ENCODE measurements around the gene SENP2. TPM values are rescaled to one million over a fixed set of nuclear protein-coding genes. Genes with fewer than 3 reads are reported as not detected.

SENP2 gene
- total and polyA plus RNA-seq, 9 of the 15 experiments (the other 6 are each of a cell fraction or from before 2014, with no cell fraction given) = 11.8 to 67.1 (median 41.1) TPM

DNA sequence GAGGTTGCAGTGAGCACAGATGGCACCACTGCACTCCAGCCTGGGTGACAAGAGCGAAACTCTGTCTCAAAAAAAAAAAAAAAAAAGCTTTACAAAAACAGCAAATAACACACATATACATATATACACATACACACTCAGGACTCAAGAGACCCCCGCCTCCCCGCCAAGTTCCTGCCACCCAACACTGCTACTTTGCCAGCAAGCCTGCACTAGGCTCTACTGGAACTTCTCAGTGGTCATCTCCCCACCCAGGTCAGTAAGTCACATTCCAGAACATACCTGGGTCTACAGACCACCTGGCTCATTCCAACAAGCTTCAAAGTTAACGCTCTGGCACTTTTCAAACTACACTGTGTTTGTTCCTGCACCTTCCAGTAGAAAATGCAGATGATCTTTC, 62.3 kb downstream of the SENP2 start:
- H3K9ac ChIP-seq (ENCODE audit: insufficient read depth in 1 of 2, low read depth in 2 of 2, low read length in 2 of 2) = no peak overlapping the region
- intact Hi-C loops (cut with micrococcal nuclease) = no loop called here
- no peaks in the 10 kb centered on the region for H3K9me1 ChIP-seq (ENCODE audit: control insufficient read depth, insufficient read depth, low read length)
- no peak overlapping the region for H2AFZ ChIP-seq (ENCODE audit: low read depth, low read length)
- H3K4me1 ChIP-seq (replicated peaks in 1 of 2; ENCODE audit: control insufficient read depth in 2 of 2, insufficient read depth in 2 of 2, low read length in 2 of 2) = peaks cover 8 to 9% of the 10 kb centered on the region in 2 experiments; a peak in 4 of 5 replicates
- no peak for DNase-seq (ENCODE audit: extremely low read depth in 1 of 4, low spot score in 3 of 4)
- no peak overlapping the region for H3K4me2 ChIP-seq (ENCODE audit: insufficient read depth, low read length)
- 95% methylated on average over 4 of the region's 4 CpGs for WGBS (ENCODE audit: insufficient coverage, low coverage, missing lambda C conversion rate)
- no peaks in the 10 kb centered on the region for H3K79me2 ChIP-seq (ENCODE audit: control insufficient read depth, insufficient read depth, low read length)
- FAIRE-seq = no peak
- H3K27ac ChIP-seq (ENCODE audit: extremely low read depth, low read depth, low read length) = no peak overlapping the region
- H3K9me3 ChIP-seq (replicated peaks; ENCODE audit: control insufficient read depth, insufficient read depth, low read depth, low read length) = no peaks in the 10 kb centered on the region
- POLR2A ChIA-PET = interaction anchor here (0.5 kb wide), 1 partner anchor 180 kb away, joined by 3 read pairs; no protein-coding TSS in a partner anchor
- BruUV-seq (replicated peaks) = no TSS peak
- H3K36me3 ChIP-seq (ENCODE audit: control insufficient read depth, insufficient read depth, low read length) = peaks cover 64% of the 10 kb centered on the region; the same call in 2 of the 3 replicates
- no peaks in the 10 kb centered on the region for H4K20me1 ChIP-seq (replicated peaks; ENCODE audit: control insufficient read depth, insufficient read depth, low read length)
- no peak for ATAC-seq
- in situ Hi-C loops (cut with MboI) = no loop called here
- CTCF ChIA-PET (ENCODE audit: low intra/inter-chr PET ratio) = no interaction called here
- H3K27me3 ChIP-seq (ENCODE audit: control insufficient read depth in 2 of 2, insufficient read depth in 2 of 2, low read length in 2 of 2) = no peaks in the 10 kb centered on the region
- no peak overlapping the region for H3K4me3 ChIP-seq
- no peak for TF ChIP-seq HMG20A (CRISPR knock-in tag; conservative IDR thresholded peaks at IDR 0.05)
- TF ChIP-seq KLF13 (tag; IDR thresholded peaks at IDR 0.05; ENCODE audit: borderline replicate concordance, low read depth) = no peak
- TF ChIP-seq ZNF592 (IDR thresholded peaks at IDR 0.05) = no peak
- no peak for TF ChIP-seq CBX1 (IDR thresholded peaks at IDR 0.05; ENCODE audit: low read depth)
- no peak for TF ChIP-seq TAF7 (tag; IDR thresholded peaks at IDR 0.05)
- TF ChIP-seq MCM2 (IDR thresholded peaks at IDR 0.05; ENCODE audit: low read depth) = no peak
- no peak for TF ChIP-seq HSF4 (CRISPR knock-in tag; IDR thresholded peaks at IDR 0.05; ENCODE audit: borderline replicate concordance)
- TF ChIP-seq SMARCA4 (IDR thresholded peaks at IDR 0.05) = no peak
- TF ChIP-seq SPI1 (IDR thresholded peaks at IDR 0.05; ENCODE audit: borderline replicate concordance, low read depth, low read length) = no peak
- TF ChIP-seq USF2 (CRISPR knock-in tag; IDR thresholded peaks at IDR 0.05) = no peak
- no peak for TF ChIP-seq POLR3A (IDR thresholded peaks at IDR 0.05; ENCODE audit: borderline replicate concordance, extremely low read depth, insufficient read depth, insufficient read length)
- TF ChIP-seq, protein P1, sequence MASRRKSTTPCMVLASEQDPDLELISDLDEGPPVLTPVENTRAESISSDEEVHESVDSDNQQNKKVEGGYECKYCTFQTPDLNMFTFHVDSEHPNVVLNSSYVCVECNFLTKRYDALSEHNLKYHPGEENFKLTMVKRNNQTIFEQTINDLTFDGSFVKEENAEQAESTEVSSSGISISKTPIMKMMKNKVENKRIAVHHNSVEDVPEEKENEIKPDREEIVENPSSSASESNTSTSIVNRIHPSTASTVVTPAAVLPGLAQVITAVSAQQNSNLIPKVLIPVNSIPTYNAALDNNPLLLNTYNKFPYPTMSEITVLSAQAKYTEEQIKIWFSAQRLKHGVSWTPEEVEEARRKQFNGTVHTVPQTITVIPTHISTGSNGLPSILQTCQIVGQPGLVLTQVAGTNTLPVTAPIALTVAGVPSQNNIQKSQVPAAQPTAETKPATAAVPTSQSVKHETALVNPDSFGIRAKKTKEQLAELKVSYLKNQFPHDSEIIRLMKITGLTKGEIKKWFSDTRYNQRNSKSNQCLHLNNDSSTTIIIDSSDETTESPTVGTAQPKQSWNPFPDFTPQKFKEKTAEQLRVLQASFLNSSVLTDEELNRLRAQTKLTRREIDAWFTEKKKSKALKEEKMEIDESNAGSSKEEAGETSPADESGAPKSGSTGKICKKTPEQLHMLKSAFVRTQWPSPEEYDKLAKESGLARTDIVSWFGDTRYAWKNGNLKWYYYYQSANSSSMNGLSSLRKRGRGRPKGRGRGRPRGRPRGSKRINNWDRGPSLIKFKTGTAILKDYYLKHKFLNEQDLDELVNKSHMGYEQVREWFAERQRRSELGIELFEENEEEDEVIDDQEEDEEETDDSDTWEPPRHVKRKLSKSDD (conservative IDR thresholded peaks at IDR 0.05; ENCODE audit: low read length) = no peak
- TF ChIP-seq HNRNPK (IDR thresholded peaks at IDR 0.05; ENCODE audit: low read depth, low read length, poor library complexity, severe bottlenecking) = no peak
- TF ChIP-seq ZNF133 (CRISPR knock-in tag; IDR thresholded peaks at IDR 0.05) = no peak
